A673 (cell line): ENCODE data around the gene ALG6. TPM values are rescaled to one million over a fixed set of nuclear protein-coding genes. Genes with fewer than 3 reads are reported as not detected.
"Not testable (repeated sequence)": the region's sequence is repeated elsewhere in the genome, so short reads cannot be mapped to it uniquely, and the experiment has no call there.

Experiments used
- BruUV-seq: library from RNA; stranded (reverse); fragments of 400-500 nt; replicated peaks from 2 replicates; lab custom pipeline; 2021; lab: Mats Ljungman, UMichigan
- CTCF ChIA-PET: fragments of 300-600 bp; sonication (Branson Sonifier 250); formaldehyde crosslinking; loops from one replicate; lab custom pipeline; 2022; ENCODE audit warnings: antibody characterized with exemption; lab: Charles Lee
- POLR2A ChIA-PET: fragments of 300-600 bp; sonication (Branson Sonifier 250); formaldehyde crosslinking; loops from one replicate; lab custom pipeline; 2022; ENCODE audit warnings: antibody characterized with exemption; ENCODE audit not compliant: low non-redundant PET; lab: Charles Lee
- DNase-seq: peaks from one replicate; pipeline ENCODE4 v3.0.0-alpha.2; 2015; ENCODE audit warnings: low spot score
- H3K27ac ChIP-seq: fragments of 200-600 bp; sonication (generic); 2 replicates; pipeline ENCODE4 v1.5.1; 2016; ENCODE audit warnings: mixed run types, low read depth, mild to moderate bottlenecking, mixed read lengths, antibody characterized with exemption, low read length; ENCODE audit not compliant: poor library complexity, severe bottlenecking
- H3K27me3 ChIP-seq: fragments of 200-600 bp; sonication (generic); replicated peaks from 2 replicates; pipeline ENCODE4 v1.6.1; 2017; ENCODE audit warnings: mixed run types, low read depth, mild to moderate bottlenecking, mixed read lengths, antibody characterized with exemption, low read length; ENCODE audit not compliant: insufficient read depth, poor library complexity
- H3K36me3 ChIP-seq: fragments of 200-600 bp; sonication (generic); 2 replicates; pipeline ENCODE4 v1.6.1; 2016; ENCODE audit warnings: mixed run types, mild to moderate bottlenecking, mixed read lengths, antibody characterized with exemption, low read length; ENCODE audit not compliant: insufficient read depth, poor library complexity, severe bottlenecking
- H3K4me1 ChIP-seq: fragments of 200-600 bp; sonication (generic); 2 replicates; pipeline ENCODE4 v1.6.1; 2017; ENCODE audit warnings: mixed run types, mild to moderate bottlenecking, mixed read lengths, antibody characterized with exemption, low read length; ENCODE audit not compliant: insufficient read depth, poor library complexity, severe bottlenecking
- H3K4me3 ChIP-seq: fragments of 200-600 bp; sonication (generic); 2 replicates; pipeline ENCODE4 v1.5.1; 2016; ENCODE audit warnings: low read depth, mixed run types, mild to moderate bottlenecking, mixed read lengths, low read length; ENCODE audit not compliant: poor library complexity, severe bottlenecking
- H3K9me3 ChIP-seq: fragments of 200-600 bp; sonication (generic); 2 replicates; pipeline ENCODE4 v1.6.1; 2016; ENCODE audit warnings: mixed run types, low read depth, mild to moderate bottlenecking, mixed read lengths, antibody characterized with exemption, low read length; ENCODE audit not compliant: poor library complexity, severe bottlenecking
- CTCF ChIP-seq: fragments of 300-800, 200-600 bp; sonication (generic); conservative IDR thresholded peaks from 2 replicates; pipeline ENCODE4 v1.5.1; 2017; ENCODE audit warnings: low read depth, mild to moderate bottlenecking, antibody characterized with exemption, low read length, moderate library complexity, mixed read lengths
- EZH2 ChIP-seq: fragments of 200-600 bp; sonication (generic); IDR thresholded peaks from 2 replicates; pipeline ENCODE4 v1.6.1; 2017; ENCODE audit warnings: borderline replicate concordance, low read depth, mild to moderate bottlenecking, mixed read lengths, antibody characterized with exemption, low read length; ENCODE audit not compliant: poor library complexity, severe bottlenecking
- intact Hi-C: fragments of 100-400 bp; cut with micrococcal nuclease; formaldehyde crosslinking; loops from one replicate; pipeline ENCODE4 v1.10.0; 2022; ENCODE audit not compliant: unreplicated experiment
- total RNA-seq: library from RNA; stranded (reverse); gene quantifications from 2 replicates; pipeline ENCODE4 v1.2.3, GENCODE V29; 2021

ALG6 gene
- total RNA-seq, 1 experiment from 2014 or later = 33.0 TPM

- DNase-seq = no peak
- intact Hi-C loops = no loop called here
- TF ChIP-seq EZH2 (no peak), CTCF (no peak; the same call in 1 of the 2 replicates)
- no TSS peak for BruUV-seq
- CTCF ChIA-PET = no interaction called here
- POLR2A ChIA-PET = no interaction called here
- Histone ChIP-seq H3K9me3 (peaks cover 10% of the 10 kb centered on the region), H3K4me3 (no peak overlapping the region), H3K36me3 (peaks cover 11% of the 10 kb centered on the region), H3K27ac (no peak overlapping the region), H3K4me1 (no peaks in the 10 kb centered on the region), H3K27me3 (no peaks in the 10 kb centered on the region)
These were observed 99.3 kb downstream of the ALG6 start for GRCh38 chr1:63466759-63467158.

DNA sequence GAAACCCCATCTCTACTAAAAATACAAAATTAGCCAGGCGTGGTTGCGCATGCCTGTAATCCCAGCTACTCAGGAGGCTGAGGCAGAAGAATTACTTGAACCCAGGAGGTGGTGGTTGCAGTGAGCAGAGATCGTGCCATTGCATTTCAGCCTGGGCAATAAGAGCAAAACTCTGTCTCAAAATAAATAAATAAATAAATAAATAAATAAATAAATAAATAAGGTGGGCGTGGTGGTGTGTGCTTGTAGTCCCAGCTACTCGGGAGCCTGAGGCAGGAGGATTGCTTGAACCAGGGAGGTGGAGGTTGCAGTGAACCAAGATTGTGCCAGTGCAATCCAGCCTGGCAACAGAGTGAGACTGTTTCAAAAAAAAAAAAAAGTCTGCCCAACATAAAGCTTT, 101.3 kb downstream of the ALG6 start:
- intact Hi-C loops, H3K4me3 ChIP-seq, BruUV-seq, H3K4me1 ChIP-seq, H3K9me3 ChIP-seq, DNase-seq, H3K27ac ChIP-seq, H3K36me3 ChIP-seq, CTCF ChIA-PET, H3K27me3 ChIP-seq: not testable (repeated sequence)
- POLR2A ChIA-PET = interaction anchor here (0.6 to 0.7 kb wide), 2 partner anchors 60 to 612 kb away, joined by 3 read pairs; no protein-coding TSS in a partner anchor

- H3K4me3 ChIP-seq = no peak overlapping the region
- POLR2A ChIA-PET = no interaction called here
- no TSS peak for BruUV-seq
- TF ChIP-seq CTCF (no peak), EZH2 (no peak)
- DNase-seq = no peak
- H3K9me3 ChIP-seq = no peaks in the 10 kb centered on the region
- no peaks in the 10 kb centered on the region for H3K4me1 ChIP-seq
- CTCF ChIA-PET = no interaction called here
- intact Hi-C loops = no loop called here
- no peaks in the 10 kb centered on the region for H3K36me3 ChIP-seq
- no peaks in the 10 kb centered on the region for H3K27me3 ChIP-seq
- no peak overlapping the region for H3K27ac ChIP-seq
These were observed 108.3 kb downstream of the ALG6 start for GRCh38 chr1:63475761-63476160.

GRCh38 chr1:63480057-63480456, 112.6 kb downstream of the ALG6 start:
- Histone ChIP-seq H3K9me3 (no peaks in the 10 kb centered on the region), H3K27ac (no peak overlapping the region), H3K4me1 (no peaks in the 10 kb centered on the region), H3K36me3 (no peaks in the 10 kb centered on the region), H3K27me3 (no peaks in the 10 kb centered on the region), H3K4me3 (no peak overlapping the region)
- BruUV-seq = no TSS peak
- TF ChIP-seq CTCF (no peak), EZH2 (no peak)
- no peak for DNase-seq
- CTCF ChIA-PET = no interaction called here
- POLR2A ChIA-PET = no interaction called here
- intact Hi-C loops = no loop called here
